H1 (cell line): ENCODE measurements around the gene IGSF23. TPM values are rescaled to one million over a fixed set of nuclear protein-coding genes. Genes with fewer than 3 reads are reported as not detected.

ENCODE experiments used
- ASH2L ChIP-seq: fragments of 200-600, 300-600 bp; sonication (generic); IDR thresholded peaks from one replicate; pipeline ENCODE4 v1.7.1; 2017; ENCODE audit warnings: low read length
- EGR1 ChIP-seq: IDR thresholded peaks from 2 replicates; pipeline ENCODE4 v1.6.1; 2011; ENCODE audit warnings: low read depth, low read length, borderline replicate concordance
- EZH2 ChIP-seq: fragments of 200-600 bp; sonication (generic); IDR thresholded peaks from 2 replicates; pipeline ENCODE4 v1.7.1; 2012; ENCODE audit warnings: low read depth, mild to moderate bottlenecking, moderate library complexity, low read length, inconsistent platforms; ENCODE audit not compliant: severe bottlenecking
- FOSL1 ChIP-seq: IDR thresholded peaks from 2 replicates; pipeline ENCODE4 v1.6.1; 2011; ENCODE audit warnings: mild to moderate bottlenecking, low read depth, low read length, moderate library complexity; ENCODE audit not compliant: insufficient read depth
- JUND ChIP-seq: IDR thresholded peaks from 2 replicates; pipeline ENCODE4 v1.6.1; 2011; ENCODE audit warnings: mild to moderate bottlenecking, improper control_type of control experiment, low read length
- RBBP5 ChIP-seq: IDR thresholded peaks from 2 replicates; pipeline ENCODE4 v1.7.1; 2012; ENCODE audit warnings: low read depth, mild to moderate bottlenecking, inconsistent platforms, low read length, moderate library complexity, borderline replicate concordance
- SAP30 ChIP-seq: fragments of 300-600 bp; sonication (generic); IDR thresholded peaks from 2 replicates; pipeline ENCODE4 v1.7.1; 2012; ENCODE audit warnings: low read length, moderate library complexity, mild to moderate bottlenecking, inconsistent platforms; ENCODE audit not compliant: insufficient read depth, insufficient replicate concordance
- SP1 ChIP-seq: IDR thresholded peaks from 2 replicates; pipeline ENCODE4 v1.6.1; 2011; ENCODE audit warnings: low read depth, low read length
- TBP ChIP-seq: IDR thresholded peaks from 2 replicates; pipeline ENCODE4 v1.6.1; 2011; ENCODE audit warnings: low read depth, low read length, improper control_type of control experiment
- ZNF274 ChIP-seq: IDR thresholded peaks from 2 replicates; pipeline ENCODE4 v1.7.0; 2012; ENCODE audit warnings: low read length, borderline replicate concordance; ENCODE audit errors: extremely low read depth
- polyA plus RNA-seq, 7 experiments: library from polyadenylated mRNA; depleted of rRNA in 3 of 7; stranded (reverse) in 5 of 7; unstranded in 2 of 7; fragments of >200 nt in 5 of 7; fragments of 200-250 nt in 2 of 7; gene quantifications; 1 replicate in 5 of 7; 2 replicates in 1 of 7; 4 replicates in 1 of 7; pipeline versions ENCODE4 v1.2.1 to v1.2.3, GENCODE V29; 2011 to 2013; ENCODE audit warnings: missing spikeins in 2 of 7, mixed read lengths in 2 of 7
- total RNA-seq: library from RNA; stranded (reverse); fragmentation: NEBNext Ultra II Directional; extraction: Animal tissue kit (Norgen Biotek cat#: 25700); gene quantifications from 2 replicates; pipeline ENCODE4 v1.2.1, GENCODE V29; 2021
- TF ChIP-seq, protein P1 (sequence below): IDR thresholded peaks from 2 replicates; pipeline ENCODE4 v1.6.1; 2012; ENCODE audit warnings: inconsistent platforms

Gene IGSF23
- total and polyA plus RNA-seq, 2 of the 8 experiments (the other 6 are each of a cell fraction or from before 2014, with no cell fraction given): not detected

DNA sequence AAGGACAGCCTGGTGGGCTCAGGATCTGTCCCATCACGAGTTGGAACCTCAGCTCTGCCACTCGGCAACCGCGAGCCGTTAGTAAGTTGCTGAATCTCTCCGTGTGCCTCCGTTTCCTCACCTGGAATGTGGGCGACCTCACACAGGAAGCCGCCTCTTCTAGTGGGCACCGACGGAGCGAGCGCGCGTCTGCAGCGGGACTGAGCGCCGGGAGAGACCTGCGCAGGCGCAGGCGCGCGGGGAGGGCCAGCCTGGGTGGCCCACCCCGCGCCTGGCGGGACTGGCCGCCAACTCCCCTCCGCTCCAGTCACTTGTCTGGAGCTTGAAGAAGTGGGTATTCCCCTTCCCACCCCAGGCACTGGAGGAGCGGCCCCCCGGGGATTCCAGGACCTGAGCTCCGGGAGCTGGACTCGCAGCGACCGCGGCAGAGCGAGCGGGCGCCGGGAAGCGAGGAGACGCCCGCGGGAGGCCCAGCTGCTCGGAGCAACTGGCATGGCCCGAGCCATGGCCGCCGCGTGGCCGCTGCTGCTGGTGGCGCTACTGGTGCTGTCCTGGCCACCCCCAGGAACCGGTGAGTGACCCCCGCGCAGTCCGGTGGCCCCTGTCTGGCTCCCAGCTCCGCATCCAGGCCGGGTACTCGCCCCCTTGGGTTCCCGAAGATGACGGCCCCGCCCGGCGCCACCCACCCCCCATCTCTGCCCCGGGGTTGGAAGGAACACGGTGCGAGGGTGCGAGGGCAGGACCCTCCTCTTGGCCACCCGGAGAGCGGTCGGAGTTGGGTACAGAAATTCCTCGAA is 30.4 kb downstream of the IGSF23 start, which contains the start of gene PVR (continued):
- TF ChIP-seq JUND (no peak), SP1 (no peak), RBBP5 (peak; percentile 65; the same call in 1 of the 2 replicates), EGR1 (no peak), TBP (peak; percentile 65; the same call in 1 of the 2 replicates), ASH2L (peak; percentile 62), ZNF274 (no peak), EZH2 (peak; percentile 34), FOSL1 (no peak), SAP30 (no peak)
- TF ChIP-seq, protein P1, sequence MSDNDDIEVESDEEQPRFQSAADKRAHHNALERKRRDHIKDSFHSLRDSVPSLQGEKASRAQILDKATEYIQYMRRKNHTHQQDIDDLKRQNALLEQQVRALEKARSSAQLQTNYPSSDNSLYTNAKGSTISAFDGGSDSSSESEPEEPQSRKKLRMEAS: peak; percentile 60; the same call in 1 of the 2 replicates
